GM23248 (cell line): Measurements from ENCODE around the gene MTUS2. TPM values are rescaled to one million over a fixed set of nuclear protein-coding genes. Genes with fewer than 3 reads are reported as not detected.

Source experiments
- DNase-seq: peaks from one replicate; pipeline ENCODE4 v3.0.0-alpha.2; 2015
- H2AFZ ChIP-seq: fragments of 200-600 bp; sonication (generic); 2 replicates; pipeline ENCODE4 v1.6.1; 2016; ENCODE audit warnings: antibody characterized with exemption
- H3F3A ChIP-seq: fragments of 200-600 bp; sonication (generic); 2 replicates; pipeline ENCODE4 v1.6.1; 2016; ENCODE audit warnings: mild to moderate bottlenecking, antibody characterized with exemption, mixed run types; ENCODE audit not compliant: insufficient read depth
- H3K27ac ChIP-seq: fragments of 200-600 bp; sonication (generic); 2 replicates; pipeline ENCODE4 v1.5.1; 2016; ENCODE audit warnings: mild to moderate bottlenecking
- H3K27me3 ChIP-seq: fragments of 200-600 bp; sonication (generic); replicated peaks from 2 replicates; pipeline ENCODE4 v1.6.1; 2016; ENCODE audit warnings: mild to moderate bottlenecking; ENCODE audit not compliant: insufficient read depth
- H3K36me3 ChIP-seq: fragments of 200-600 bp; sonication (generic); 2 replicates; pipeline ENCODE4 v1.6.1; 2016; ENCODE audit warnings: low read depth, mild to moderate bottlenecking
- H3K4me1 ChIP-seq: fragments of 200-600 bp; sonication (generic); 2 replicates; pipeline ENCODE4 v1.6.1; 2016; ENCODE audit warnings: mild to moderate bottlenecking; ENCODE audit not compliant: insufficient read depth
- H3K4me2 ChIP-seq: fragments of 200-600 bp; sonication (generic); one replicate; pipeline ENCODE4 v1.6.1; 2016; ENCODE audit warnings: mild to moderate bottlenecking; ENCODE audit not compliant: unreplicated experiment
- H3K4me3 ChIP-seq: fragments of 200-600 bp; sonication (generic); 2 replicates; pipeline ENCODE4 v1.5.1; 2016; ENCODE audit warnings: mild to moderate bottlenecking
- H3K79me2 ChIP-seq: fragments of 200-600 bp; sonication (generic); 2 replicates; pipeline ENCODE4 v1.6.1; 2016; ENCODE audit warnings: mild to moderate bottlenecking; ENCODE audit not compliant: insufficient read depth
- H3K9ac ChIP-seq: fragments of 200-600 bp; sonication (generic); 2 replicates; pipeline ENCODE4 v1.6.1; 2016; ENCODE audit warnings: mild to moderate bottlenecking
- H3K9me2 ChIP-seq: fragments of 200-600 bp; sonication (generic); 2 replicates; pipeline ENCODE4 v1.6.1; 2016; ENCODE audit warnings: mixed run types, mild to moderate bottlenecking, moderate library complexity; ENCODE audit not compliant: insufficient read depth
- H3K9me3 ChIP-seq: fragments of 200-600 bp; sonication (generic); one replicate; pipeline ENCODE4 v1.6.1; 2017; ENCODE audit warnings: low read depth
- H4K20me1 ChIP-seq: fragments of 200-600 bp; sonication (generic); 2 replicates; pipeline ENCODE4 v1.6.0; 2016; ENCODE audit not compliant: insufficient read depth
- EZH2 ChIP-seq: fragments of 200-600 bp; sonication (generic); IDR thresholded peaks from 2 replicates; pipeline ENCODE4 v1.6.1; 2018; ENCODE audit warnings: antibody characterized with exemption, mild to moderate bottlenecking; ENCODE audit not compliant: insufficient read depth, poor library complexity, severe bottlenecking
- EZH2phosphoT487 ChIP-seq: fragments of 200-600 bp; sonication (generic); IDR thresholded peaks from 2 replicates; pipeline ENCODE4 v1.6.1; 2018; ENCODE audit warnings: antibody characterized with exemption, moderate library complexity, mild to moderate bottlenecking, low read depth; ENCODE audit not compliant: insufficient read depth
- WGBS, 2 experiments: methylation state at CpG; one replicate each; pipeline ENCODE4 v1.1.6; 2015 to 2017; ENCODE audit warnings: low lambda C conversion rate in 2 of 2, low coverage in 1 of 2; ENCODE audit errors: missing lambda C conversion rate in 2 of 2; 5-methylcytosine and 5-hydroxymethylcytosine counted together
- in situ Hi-C: fragments of 300-500 bp; cut with MboI; formaldehyde crosslinking; loops from 2 replicates; pipeline ENCODE4 v1.15.0; 2020
- polyA plus RNA-seq: library from polyadenylated mRNA; unstranded; fragments of >200 nt; fragmentation: Nextera tagmentation; extraction: Ambion mirVana; gene quantifications from 2 replicates; pipeline ENCODE4 v1.2.1, GENCODE V29; 2016
- total RNA-seq: library from RNA; depleted of rRNA; stranded (reverse); fragments of >200 nt; shearing (Covaris generic); gene quantifications from 2 replicates; pipeline ENCODE4 v1.2.3, GENCODE V29; 2014

The MTUS2 gene
- total and polyA plus RNA-seq, 2 experiments from 2014 or later = 0.43 to 0.74 TPM

- DNase-seq = no peak
- Histone ChIP-seq H3K4me3 (no peak overlapping the region), H3K27ac (no peak overlapping the region), H3K36me3 (no peaks in the 10 kb centered on the region), H3K9ac (no peak overlapping the region), H3K27me3 (no peaks in the 10 kb centered on the region), H3K4me1 (no peaks in the 10 kb centered on the region), H2AFZ (no peak overlapping the region), H4K20me1 (no peaks in the 10 kb centered on the region), H3K4me2 (no peak overlapping the region), H3K9me2 (no peaks in the 10 kb centered on the region), H3K9me3 (no peaks in the 10 kb centered on the region), H3F3A (no peaks in the 10 kb centered on the region), H3K79me2 (no peaks in the 10 kb centered on the region)
- TF ChIP-seq EZH2 (no peak), EZH2phosphoT487 (no peak)
- in situ Hi-C loops = no loop called here
- WGBS, 2 experiments = 17 to 25% methylated on average over 4 of the region's 4 CpGs
These were observed 226.4 kb downstream of the MTUS2 start for GRCh38 chr13:29046588-29046987.

GRCh38 chr13:29049524-29049923 is 229.4 kb downstream of the MTUS2 start:
- no peaks in the 10 kb centered on the region for H3K36me3 ChIP-seq
- no peak overlapping the region for H2AFZ ChIP-seq
- no peak for TF ChIP-seq EZH2phosphoT487
- TF ChIP-seq EZH2 = no peak
- no peak overlapping the region for H3K4me3 ChIP-seq
- 8 to 20% methylated on average over 6 of the region's 6 CpGs for WGBS, 2 experiments
- no peak overlapping the region for H3K4me2 ChIP-seq
- no peaks in the 10 kb centered on the region for H3K4me1 ChIP-seq
- H3K9me2 ChIP-seq = no peaks in the 10 kb centered on the region
- H3K79me2 ChIP-seq = no peaks in the 10 kb centered on the region
- in situ Hi-C loops = no loop called here
- H3K9me3 ChIP-seq = no peaks in the 10 kb centered on the region
- H3K9ac ChIP-seq = no peak overlapping the region
- H4K20me1 ChIP-seq = no peaks in the 10 kb centered on the region
- H3F3A ChIP-seq = no peaks in the 10 kb centered on the region
- no peaks in the 10 kb centered on the region for H3K27me3 ChIP-seq
- H3K27ac ChIP-seq = no peak overlapping the region
- DNase-seq = no peak

GRCh38 chr13:29050719-29051118 is 230.6 kb downstream of the MTUS2 start:
- no peak for DNase-seq
- no peak overlapping the region for H2AFZ ChIP-seq
- no peaks in the 10 kb centered on the region for H3K79me2 ChIP-seq
- WGBS, 2 experiments = 6 to 8% methylated on average over 4 of the region's 4 CpGs
- no peak overlapping the region for H3K4me2 ChIP-seq
- in situ Hi-C loops = no loop called here
- no peaks in the 10 kb centered on the region for H3K9me2 ChIP-seq
- no peaks in the 10 kb centered on the region for H3K9me3 ChIP-seq
- no peak overlapping the region for H3K4me3 ChIP-seq
- no peaks in the 10 kb centered on the region for H3K36me3 ChIP-seq
- H3K27me3 ChIP-seq = no peaks in the 10 kb centered on the region
- H3K27ac ChIP-seq = no peak overlapping the region
- H4K20me1 ChIP-seq = no peaks in the 10 kb centered on the region
- H3F3A ChIP-seq = no peaks in the 10 kb centered on the region
- no peak for TF ChIP-seq EZH2phosphoT487
- TF ChIP-seq EZH2 = no peak
- H3K4me1 ChIP-seq = no peaks in the 10 kb centered on the region
- no peak overlapping the region for H3K9ac ChIP-seq

GRCh38 chr13:29059800-29060199 is 239.7 kb downstream of the MTUS2 start:
- no peak overlapping the region for H3K9ac ChIP-seq
- TF ChIP-seq EZH2phosphoT487 (no peak), EZH2 (no peak)
- no peak overlapping the region for H3K4me3 ChIP-seq
- no peaks in the 10 kb centered on the region for H3K36me3 ChIP-seq
- DNase-seq = no peak
- H2AFZ ChIP-seq = no peak overlapping the region
- 25 to 29% methylated on average over 2 of the region's 2 CpGs for WGBS, 2 experiments
- in situ Hi-C loops = no loop called here
- no peaks in the 10 kb centered on the region for H3K27me3 ChIP-seq
- no peaks in the 10 kb centered on the region for H3K79me2 ChIP-seq
- H3K9me2 ChIP-seq = no peaks in the 10 kb centered on the region
- H3K9me3 ChIP-seq = no peaks in the 10 kb centered on the region
- H4K20me1 ChIP-seq = no peaks in the 10 kb centered on the region
- H3K27ac ChIP-seq = no peak overlapping the region
- H3K4me2 ChIP-seq = no peak overlapping the region
- no peaks in the 10 kb centered on the region for H3F3A ChIP-seq
- H3K4me1 ChIP-seq = no peaks in the 10 kb centered on the region

GRCh38 chr13:29065142-29065541 is 245.0 kb downstream of the MTUS2 start:
- H3K4me1 ChIP-seq = no peaks in the 10 kb centered on the region
- no peaks in the 10 kb centered on the region for H3K9me2 ChIP-seq
- no peaks in the 10 kb centered on the region for H4K20me1 ChIP-seq
- no peaks in the 10 kb centered on the region for H3K9me3 ChIP-seq
- H3K9ac ChIP-seq = no peak overlapping the region
- H3K27me3 ChIP-seq = no peaks in the 10 kb centered on the region
- no peak overlapping the region for H3K4me2 ChIP-seq
- no peaks in the 10 kb centered on the region for H3F3A ChIP-seq
- no peaks in the 10 kb centered on the region for H3K79me2 ChIP-seq
- WGBS, 2 experiments = 14 to 16% methylated on average over 3 of the region's 3 CpGs
- H2AFZ ChIP-seq = no peak overlapping the region
- in situ Hi-C loops = no loop called here
- no peak for DNase-seq
- TF ChIP-seq EZH2phosphoT487 (no peak), EZH2 (no peak)
- no peak overlapping the region for H3K27ac ChIP-seq
- H3K36me3 ChIP-seq = no peaks in the 10 kb centered on the region
- H3K4me3 ChIP-seq = no peak overlapping the region
